ENCODE measurements around the gene ANKRD49.
A peak's percentile ranks its signal among the peaks of the same experiment; 100 is the strongest.

The ANKRD49 gene

DNA sequence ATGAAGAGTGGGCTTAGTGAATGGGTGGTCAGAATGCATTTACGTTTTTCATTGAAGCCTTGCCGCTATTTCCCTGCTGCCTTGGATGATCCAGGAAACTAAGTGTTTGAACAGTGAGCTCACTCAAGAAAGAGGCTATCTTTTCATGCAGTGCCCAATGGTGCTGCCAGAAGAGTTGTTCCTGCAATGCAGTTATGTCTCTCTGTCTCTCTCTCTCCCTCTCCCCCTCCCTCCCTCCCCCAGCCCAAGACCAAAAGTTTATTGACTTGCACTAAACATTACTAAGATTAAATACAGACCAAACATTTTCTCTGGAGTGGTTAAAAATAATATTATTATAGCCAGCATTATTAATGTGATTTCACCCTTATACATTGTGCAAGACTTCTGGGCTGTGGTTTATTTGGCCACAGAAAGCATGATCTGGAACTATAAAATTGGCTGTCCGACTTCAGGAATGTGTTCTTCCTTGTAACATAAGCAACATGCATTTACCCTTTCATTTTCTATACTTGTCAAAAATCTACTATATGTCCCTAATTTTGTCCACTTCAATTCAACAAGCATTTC lies 43.3 kb downstream of the ANKRD49 start:
- TF ChIP-seq, protein P1, sequence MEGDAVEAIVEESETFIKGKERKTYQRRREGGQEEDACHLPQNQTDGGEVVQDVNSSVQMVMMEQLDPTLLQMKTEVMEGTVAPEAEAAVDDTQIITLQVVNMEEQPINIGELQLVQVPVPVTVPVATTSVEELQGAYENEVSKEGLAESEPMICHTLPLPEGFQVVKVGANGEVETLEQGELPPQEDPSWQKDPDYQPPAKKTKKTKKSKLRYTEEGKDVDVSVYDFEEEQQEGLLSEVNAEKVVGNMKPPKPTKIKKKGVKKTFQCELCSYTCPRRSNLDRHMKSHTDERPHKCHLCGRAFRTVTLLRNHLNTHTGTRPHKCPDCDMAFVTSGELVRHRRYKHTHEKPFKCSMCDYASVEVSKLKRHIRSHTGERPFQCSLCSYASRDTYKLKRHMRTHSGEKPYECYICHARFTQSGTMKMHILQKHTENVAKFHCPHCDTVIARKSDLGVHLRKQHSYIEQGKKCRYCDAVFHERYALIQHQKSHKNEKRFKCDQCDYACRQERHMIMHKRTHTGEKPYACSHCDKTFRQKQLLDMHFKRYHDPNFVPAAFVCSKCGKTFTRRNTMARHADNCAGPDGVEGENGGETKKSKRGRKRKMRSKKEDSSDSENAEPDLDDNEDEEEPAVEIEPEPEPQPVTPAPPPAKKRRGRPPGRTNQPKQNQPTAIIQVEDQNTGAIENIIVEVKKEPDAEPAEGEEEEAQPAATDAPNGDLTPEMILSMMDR (IDR thresholded peaks at IDR 0.05; ENCODE audit: low read length), result no peak
- no peak for TF ChIP-seq EZH2 (IDR thresholded peaks at IDR 0.05; ENCODE audit: borderline replicate concordance, low read length)
- Histone ChIP-seq H3K4me2 (ENCODE audit: low read length) (no peak overlapping the region), H3K9me2 (ENCODE audit: low read depth, low read length) (no peaks in the 10 kb centered on the region), H4K20me1 (ENCODE audit: insufficient read depth, low read length) (no peaks in the 10 kb centered on the region), H3K9ac (ENCODE audit: low read length) (no peak overlapping the region), H3K27me3 (ENCODE audit: insufficient read depth, low read length) (no peaks in the 10 kb centered on the region), H3K27ac (ENCODE audit: low read depth, low read length, poor library complexity, severe bottlenecking) (no peak overlapping the region), H3K9me3 (ENCODE audit: low read length) (no peaks in the 10 kb centered on the region), H3K36me3 (ENCODE audit: insufficient read depth, low read length) (no peaks in the 10 kb centered on the region), H2AFZ (ENCODE audit: low read length) (no peak overlapping the region), H3K4me3 (ENCODE audit: low read depth, low read length, poor library complexity, severe bottlenecking) (no peak overlapping the region), H3K4me1 (ENCODE audit: insufficient read depth, low read length, severe bottlenecking) (no peaks in the 10 kb centered on the region), H3F3A (ENCODE audit: insufficient read depth, low read length) (no peaks in the 10 kb centered on the region), H3K79me2 (ENCODE audit: insufficient read depth, low read length) (no peaks in the 10 kb centered on the region)

DNA sequence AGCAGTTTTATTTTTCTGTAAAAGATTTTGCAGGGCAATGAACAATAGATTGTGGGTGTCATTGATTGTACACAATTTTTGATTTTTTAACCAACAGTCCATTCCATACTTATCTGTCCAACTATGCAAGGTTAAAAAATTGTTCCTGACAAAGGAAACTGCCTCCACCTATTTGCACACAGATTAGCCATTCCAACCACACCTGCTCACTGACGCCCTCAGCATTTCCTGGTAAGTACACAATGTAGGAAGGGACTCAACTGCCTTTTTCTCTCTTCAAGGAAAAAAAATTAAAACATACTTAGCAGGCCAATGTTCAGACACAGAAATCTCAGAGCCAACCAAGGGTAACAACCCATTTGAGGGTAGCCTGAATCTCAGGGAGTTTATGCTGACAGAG lies 45.6 kb downstream of the ANKRD49 start:
- Histone ChIP-seq H3K4me2 (ENCODE audit: low read length) (no peak overlapping the region), H3K9ac (ENCODE audit: low read length) (no peak overlapping the region), H3K9me2 (ENCODE audit: low read depth, low read length) (no peaks in the 10 kb centered on the region), H3K9me3 (ENCODE audit: low read length) (no peaks in the 10 kb centered on the region), H3K27ac (ENCODE audit: low read depth, low read length, poor library complexity, severe bottlenecking) (no peak overlapping the region), H3K4me1 (ENCODE audit: insufficient read depth, low read length, severe bottlenecking) (no peaks in the 10 kb centered on the region), H4K20me1 (ENCODE audit: insufficient read depth, low read length) (no peaks in the 10 kb centered on the region), H3K79me2 (ENCODE audit: insufficient read depth, low read length) (no peaks in the 10 kb centered on the region), H2AFZ (ENCODE audit: low read length) (no peak overlapping the region), H3K36me3 (ENCODE audit: insufficient read depth, low read length) (no peaks in the 10 kb centered on the region), H3K27me3 (ENCODE audit: insufficient read depth, low read length) (no peaks in the 10 kb centered on the region), H3F3A (ENCODE audit: insufficient read depth, low read length) (no peaks in the 10 kb centered on the region), H3K4me3 (ENCODE audit: low read depth, low read length, poor library complexity, severe bottlenecking) (no peak overlapping the region)
- TF ChIP-seq EZH2 (IDR thresholded peaks at IDR 0.05; ENCODE audit: borderline replicate concordance, low read length), result no peak
- TF ChIP-seq, protein P1 (IDR thresholded peaks at IDR 0.05; ENCODE audit: low read length), result no peak

DNA sequence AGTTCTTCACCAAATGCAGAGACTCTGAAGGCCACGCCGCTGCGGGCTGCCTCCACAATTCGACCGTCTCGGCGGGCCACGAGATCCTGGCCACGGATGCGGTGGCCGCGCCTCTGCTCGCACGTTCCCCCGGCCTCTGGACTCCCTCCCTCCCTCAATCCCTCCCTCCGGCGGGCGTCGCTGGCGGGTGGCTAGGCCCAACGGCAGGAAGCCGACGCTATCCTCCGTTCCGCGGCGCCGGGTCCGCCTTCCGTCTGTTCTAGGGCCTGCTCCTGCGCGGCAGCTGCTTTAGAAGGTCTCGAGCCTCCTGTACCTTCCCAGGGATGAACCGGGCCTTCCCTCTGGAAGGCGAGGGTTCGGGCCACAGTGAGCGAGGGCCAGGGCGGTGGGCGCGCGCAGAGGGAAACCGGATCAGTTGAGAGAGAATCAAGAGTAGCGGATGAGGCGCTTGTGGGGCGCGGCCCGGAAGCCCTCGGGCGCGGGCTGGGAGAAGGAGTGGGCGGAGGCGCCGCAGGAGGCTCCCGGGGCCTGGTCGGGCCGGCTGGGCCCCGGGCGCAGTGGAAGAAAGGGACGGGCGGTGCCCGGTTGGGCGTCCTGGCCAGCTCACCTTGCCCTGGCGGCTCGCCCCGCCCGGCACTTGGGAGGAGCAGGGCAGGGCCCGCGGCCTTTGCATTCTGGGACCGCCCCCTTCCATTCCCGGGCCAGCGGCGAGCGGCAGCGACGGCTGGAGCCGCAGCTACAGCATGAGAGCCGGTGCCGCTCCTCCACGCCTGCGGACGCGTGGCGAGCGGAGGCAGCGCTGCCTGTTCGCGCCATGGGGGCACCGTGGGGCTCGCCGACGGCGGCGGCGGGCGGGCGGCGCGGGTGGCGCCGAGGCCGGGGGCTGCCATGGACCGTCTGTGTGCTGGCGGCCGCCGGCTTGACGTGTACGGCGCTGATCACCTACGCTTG lies 50.2 kb downstream of the ANKRD49 start, which contains the start of gene FUT4:
TSS of gene FUT4 (plus strand) at position 227 of the 951 bp plus-strand sequence. CDS start at position 440, 213 bp downstream.
- Histone ChIP-seq H4K20me1 (ENCODE audit: insufficient read depth, low read length) (no peaks in the 10 kb centered on the region), H3K79me2 (ENCODE audit: insufficient read depth, low read length) (no peaks in the 10 kb centered on the region), H3F3A (ENCODE audit: insufficient read depth, low read length) (no peaks in the 10 kb centered on the region), H2AFZ (ENCODE audit: low read length) (no peak within 1 kb of the TSS), H3K4me2 (ENCODE audit: low read length) (peak within 1 kb of the TSS; percentile 60), H3K36me3 (ENCODE audit: insufficient read depth, low read length) (no peaks in the 10 kb centered on the region), H3K27me3 (ENCODE audit: insufficient read depth, low read length) (no peaks in the 10 kb centered on the region), H3K4me1 (ENCODE audit: insufficient read depth, low read length, severe bottlenecking) (no peaks in the 10 kb centered on the region), H3K9me3 (ENCODE audit: low read length) (no peaks in the 10 kb centered on the region), H3K9ac (ENCODE audit: low read length) (no peak within 1 kb of the TSS), H3K4me3 (ENCODE audit: low read depth, low read length, poor library complexity, severe bottlenecking) (peak within 1 kb of the TSS; percentile 37), H3K27ac (ENCODE audit: low read depth, low read length, poor library complexity, severe bottlenecking) (no peak within 1 kb of the TSS), H3K9me2 (ENCODE audit: low read depth, low read length) (no peaks in the 10 kb centered on the region)
- TF ChIP-seq EZH2 (IDR thresholded peaks at IDR 0.05; ENCODE audit: borderline replicate concordance, low read length), result no peak
- TF ChIP-seq, protein P1 (IDR thresholded peaks at IDR 0.05; ENCODE audit: low read length), result no peak

Measured in OCI-LY1 (cell line).